ENCODE results near the gene ITPK1.
A peak's percentile ranks its signal among the peaks of the same experiment; 100 is the strongest.

ITPK1 gene

GRCh38 chr14:92932448-92933395, 183.0 kb downstream of the ITPK1 start:
- no peak for DNase-seq

- DNase-seq, result no peak
Observed at GRCh38 chr14:92931681-92932447, 183.9 kb downstream of the ITPK1 start.

GRCh38 chr14:92930737-92931602, 184.8 kb downstream of the ITPK1 start:
- DNase-seq, result no peak

DNA sequence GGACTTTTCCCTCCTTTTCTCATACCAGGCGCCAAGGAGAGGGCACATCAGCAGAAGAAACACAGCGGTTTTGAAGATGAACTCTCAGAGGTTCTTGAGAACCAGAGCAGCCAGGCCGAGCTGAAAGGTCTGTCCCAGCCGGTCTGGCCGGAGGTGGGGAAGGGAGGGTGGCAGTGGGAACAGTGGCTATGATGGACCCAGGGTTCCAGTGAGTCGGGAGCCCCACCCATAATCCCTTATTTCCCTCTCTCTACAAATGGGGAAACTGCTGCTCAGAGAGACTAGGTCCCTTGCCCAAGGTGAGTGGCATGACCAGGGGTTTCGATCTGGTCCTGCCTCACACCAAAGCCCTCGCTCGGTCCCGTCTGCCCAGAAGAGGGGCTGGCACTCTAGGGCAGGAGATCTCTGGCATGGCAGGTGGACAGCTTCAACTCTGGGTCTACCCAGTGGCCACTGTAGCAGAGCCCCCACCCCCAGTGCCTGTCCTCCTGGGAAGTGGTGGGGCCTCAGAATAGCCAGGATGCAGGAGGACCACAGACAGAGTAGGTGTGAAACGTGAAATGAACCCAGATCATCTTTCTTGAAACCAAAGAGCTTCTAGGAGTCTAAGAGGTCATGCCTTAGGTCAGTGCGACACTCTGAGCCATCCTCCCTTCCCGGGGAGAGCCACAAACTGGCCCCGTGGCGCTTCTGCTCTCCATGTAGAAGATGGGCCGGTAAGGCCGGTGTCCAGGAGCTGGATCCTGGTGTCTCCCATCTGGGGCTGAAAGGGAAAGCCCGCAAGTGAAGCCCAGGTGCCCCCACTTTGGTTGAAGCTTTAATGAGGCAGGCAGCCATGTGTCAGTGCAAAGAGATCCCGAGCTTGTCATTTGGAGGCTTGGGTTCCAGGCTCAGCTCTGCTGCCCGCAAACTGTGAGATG, 185.8 kb downstream of the ITPK1 start:
- DNase-seq, result no peak

DNA sequence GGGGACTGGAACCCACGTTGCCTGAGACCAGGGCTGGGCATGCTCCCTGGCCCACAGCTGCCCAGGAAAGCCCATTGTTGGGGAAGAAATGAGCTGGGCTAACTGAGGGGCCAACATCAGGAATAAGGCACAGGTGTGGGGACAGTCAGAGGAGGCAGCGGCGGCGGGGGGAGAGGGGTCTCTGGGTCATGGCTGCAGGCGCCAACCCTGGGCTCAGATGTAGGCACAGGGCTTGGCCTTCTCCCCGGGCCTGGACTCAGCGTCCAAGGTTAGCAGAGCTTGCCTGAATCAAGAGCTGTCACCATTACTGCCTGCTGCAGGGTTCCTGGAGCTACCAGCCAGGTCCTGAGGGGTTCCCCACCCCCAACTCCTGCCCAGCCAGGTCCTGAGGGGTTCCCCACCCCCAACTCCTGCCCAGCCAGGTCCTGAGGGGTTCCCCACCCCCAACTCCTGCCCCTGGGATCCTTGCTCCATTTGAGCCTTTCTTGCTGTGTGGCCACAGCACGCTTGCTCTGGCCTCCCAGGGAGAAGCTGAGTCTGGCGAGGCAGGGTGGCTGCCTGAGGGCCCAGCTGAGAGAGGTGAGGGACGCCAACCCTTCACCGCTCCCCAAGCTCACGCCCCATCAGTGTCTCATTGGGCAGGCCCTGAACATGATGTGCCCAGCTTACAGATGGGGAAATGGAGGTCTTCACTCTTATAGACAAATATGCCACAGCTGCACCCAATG, 186.6 kb downstream of the ITPK1 start:
- no peak for DNase-seq

DNA sequence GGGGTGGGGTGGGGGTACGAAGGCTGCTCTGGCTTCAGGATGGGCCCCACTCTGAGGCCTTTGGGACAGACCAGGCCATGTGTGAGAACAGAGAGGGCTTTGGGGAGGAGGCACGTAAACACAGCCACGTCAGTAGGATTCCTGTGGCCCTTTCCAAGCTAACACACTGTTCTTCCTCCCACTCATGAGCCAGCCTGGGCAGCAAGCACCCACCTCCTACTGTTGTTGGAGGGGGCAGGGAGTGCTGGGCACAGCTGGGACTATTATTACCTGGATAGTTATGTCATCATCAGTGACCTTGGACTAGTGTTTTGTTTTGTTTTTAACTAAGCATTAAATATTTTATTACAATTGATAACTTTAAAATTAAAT, 187.5 kb downstream of the ITPK1 start:
- no peak for DNase-seq

DNA sequence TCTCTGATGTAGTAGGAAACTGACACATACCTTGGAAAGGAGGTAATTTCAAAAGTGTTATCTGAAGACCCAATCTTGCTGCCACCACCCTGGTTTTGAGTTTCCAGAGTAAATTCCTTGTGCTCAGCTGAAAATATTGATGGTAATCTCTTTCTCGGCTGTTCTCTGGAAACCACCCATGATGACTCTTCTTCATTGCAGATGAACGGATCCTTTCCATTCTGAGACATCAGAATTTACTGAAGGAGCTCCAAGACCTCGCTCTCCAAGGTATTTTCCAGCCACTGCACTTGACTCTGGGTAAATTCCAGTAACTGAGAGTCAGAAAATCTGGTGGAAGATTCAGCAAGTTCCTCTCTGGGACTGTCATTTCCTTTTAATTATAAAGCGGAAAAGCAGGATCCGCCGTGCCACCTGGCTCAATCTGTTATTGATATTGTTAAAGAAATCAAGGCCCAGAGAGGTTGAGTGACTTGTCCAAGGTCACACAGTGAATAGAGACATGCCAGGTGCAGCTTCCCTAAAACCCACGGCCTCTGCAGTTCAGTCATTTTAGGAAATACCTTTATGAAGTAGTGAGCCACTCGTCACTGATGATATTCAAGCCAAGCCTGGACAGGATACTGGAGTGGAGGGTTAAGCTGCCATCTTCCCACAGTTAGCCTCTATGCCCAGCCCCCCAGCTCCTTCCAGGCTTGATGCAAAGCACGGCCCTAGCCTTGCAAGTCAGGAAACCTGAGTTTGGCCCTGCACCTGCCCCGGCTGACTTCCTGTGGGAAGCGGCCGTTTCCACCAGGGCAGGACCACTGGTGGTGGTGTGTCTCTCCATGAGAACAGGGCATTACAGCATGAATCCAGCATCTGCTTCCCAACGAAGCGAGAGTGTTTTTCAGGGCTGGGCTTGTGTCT, 188.1 kb downstream of the ITPK1 start:
- no peak for DNase-seq

- no peak for DNase-seq
Observed at GRCh38 chr14:92926931-92927330, 188.8 kb downstream of the ITPK1 start.

- no peak for DNase-seq
Observed at GRCh38 chr14:92926180-92926845, 189.4 kb downstream of the ITPK1 start.

GRCh38 chr14:92925446-92925845, 190.3 kb downstream of the ITPK1 start:
- DNase-seq, result no peak

- peak; percentile 38 for DNase-seq
Observed at GRCh38 chr14:92924247-92924646, 191.5 kb downstream of the ITPK1 start.

- no peak for DNase-seq
Observed at GRCh38 chr14:92923744-92924103, 192.0 kb downstream of the ITPK1 start.

- peak; percentile 85 for DNase-seq
Observed at GRCh38 chr14:92922883-92923743, 192.6 kb downstream of the ITPK1 start, which contains the start of gene CHGA. TSS of gene CHGA (plus strand) at chr14:92923150. CDS start at chr14:92923360, 210 bp downstream.

GRCh38 chr14:92922155-92922735, 193.5 kb downstream of the ITPK1 start:
- peak; percentile 72 for DNase-seq

DNA sequence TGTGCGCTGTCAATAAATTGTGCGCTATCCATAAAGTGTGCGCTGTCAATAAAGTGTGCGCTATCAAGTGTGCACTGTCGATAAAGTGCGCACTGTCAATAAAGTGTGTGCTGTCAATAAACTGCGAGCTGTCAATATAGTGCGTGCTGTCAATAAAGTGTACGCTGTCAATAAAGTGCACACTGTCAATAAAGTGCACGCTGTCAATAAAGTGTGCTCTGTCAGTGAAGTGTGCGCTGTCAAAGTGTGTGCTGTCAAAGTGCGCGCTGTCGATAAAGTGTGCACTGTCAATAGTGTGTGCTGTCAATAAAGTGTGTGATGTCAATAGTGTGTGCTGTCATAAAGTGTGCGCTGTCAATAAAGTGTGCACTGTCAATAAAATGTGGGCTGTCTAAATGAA, 195.7 kb downstream of the ITPK1 start:
- no peak for DNase-seq

GRCh38 chr14:92917956-92918355, 197.8 kb downstream of the ITPK1 start:
- DNase-seq, result no peak

DNA sequence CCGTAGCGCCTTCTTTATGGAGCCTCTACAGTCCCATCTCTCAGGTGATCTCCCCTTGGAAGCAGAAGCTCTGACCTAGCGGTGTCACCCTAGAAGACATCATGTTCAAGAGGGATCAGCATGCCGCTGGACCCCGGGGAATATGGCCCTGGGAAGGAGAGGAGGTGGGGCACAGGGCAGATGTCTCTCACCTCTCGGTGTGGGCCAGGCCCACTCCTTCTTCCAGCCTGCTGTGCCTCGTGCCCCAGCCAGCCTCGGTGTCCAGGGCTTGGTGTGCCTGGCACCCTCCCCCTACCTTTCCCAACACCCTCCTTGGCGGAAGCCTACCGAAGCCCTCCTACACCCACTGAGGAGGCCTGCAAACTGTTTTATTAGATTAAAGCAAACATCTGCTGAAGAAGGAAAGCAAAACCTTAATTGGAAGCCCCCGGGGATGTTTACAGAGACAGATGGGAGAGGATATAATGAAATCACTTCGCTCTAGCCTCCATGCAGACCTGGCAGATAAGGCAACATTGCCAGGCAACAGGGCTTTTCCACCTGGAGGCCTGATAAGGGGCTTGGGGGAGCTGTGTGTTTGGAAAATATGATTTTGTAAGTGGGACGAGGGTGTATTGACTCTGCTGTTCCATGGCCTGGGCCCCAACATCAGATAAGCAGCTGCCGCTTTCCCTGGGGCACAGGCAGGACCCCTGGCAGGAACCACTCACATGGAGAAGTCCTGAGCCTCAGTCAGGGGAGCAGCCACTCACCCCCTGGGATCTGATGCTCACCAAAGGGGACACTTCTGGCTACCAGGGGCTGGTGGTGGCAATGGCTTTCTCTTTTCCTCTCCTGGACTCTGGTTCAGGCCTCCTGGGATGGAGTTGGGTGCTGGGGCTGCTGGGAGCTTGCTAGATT, 198.4 kb downstream of the ITPK1 start:
- peak; percentile 83 for DNase-seq

Measured in NCI-H1092 treated with DMSO at 0.1 percent for 48 hours (cell line).